Measurements from ENCODE around the gene AKAP6.

The AKAP6 gene

GRCh38 chr14:32847867-32848266, 518.8 kb downstream of the AKAP6 start:
- no peak for DNase-seq

- DNase-seq, result no peak
Observed at GRCh38 chr14:32865827-32866376, 536.8 kb downstream of the AKAP6 start.

GRCh38 chr14:32883188-32883587, 554.1 kb downstream of the AKAP6 start:
- no peak for DNase-seq
